ENCODE data around the gene NPTX1.

NPTX1 gene

DNA sequence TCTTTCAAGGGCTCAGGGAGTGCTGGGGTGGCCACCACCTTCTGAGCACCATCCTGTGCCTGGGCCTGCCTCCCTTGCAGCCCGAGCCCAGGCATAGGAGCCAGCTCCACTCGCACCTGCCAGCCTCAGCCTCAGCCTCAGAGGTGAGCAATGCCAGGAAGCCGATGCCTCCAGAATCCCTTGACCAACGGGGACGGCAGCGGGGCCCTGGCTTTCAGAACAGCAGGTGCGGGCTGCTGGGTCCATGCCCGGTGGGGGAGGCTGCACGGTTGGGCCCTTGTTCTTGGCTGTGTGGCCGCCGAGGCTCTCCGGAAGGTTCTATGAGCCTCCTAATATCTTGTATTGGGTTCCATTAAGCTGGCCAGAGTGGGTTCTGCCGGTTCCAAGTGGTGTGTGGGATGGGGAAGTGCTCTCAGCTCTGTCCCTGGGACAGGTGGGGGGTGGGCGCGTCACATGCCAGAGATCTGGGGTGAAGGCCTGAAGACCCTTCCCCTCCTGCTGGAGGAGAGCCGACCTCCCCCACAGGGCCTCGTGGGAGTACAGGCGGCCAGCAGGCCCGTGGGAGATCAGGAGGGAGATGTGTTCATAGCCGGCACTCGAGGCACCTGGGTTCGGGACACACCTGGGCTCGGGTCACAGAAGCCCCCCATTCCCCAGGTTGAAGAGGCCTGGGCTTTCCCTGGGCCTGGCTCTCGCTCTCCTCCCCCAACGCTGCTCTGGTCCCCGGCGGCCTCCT lies 27.0 kb downstream of the NPTX1 start:
- H3K4me1 ChIP-seq = peaks cover 8 to 28% (median 24%) of the 10 kb centered on the region in 10 experiments; a peak in 19 of 20 replicates

DNA sequence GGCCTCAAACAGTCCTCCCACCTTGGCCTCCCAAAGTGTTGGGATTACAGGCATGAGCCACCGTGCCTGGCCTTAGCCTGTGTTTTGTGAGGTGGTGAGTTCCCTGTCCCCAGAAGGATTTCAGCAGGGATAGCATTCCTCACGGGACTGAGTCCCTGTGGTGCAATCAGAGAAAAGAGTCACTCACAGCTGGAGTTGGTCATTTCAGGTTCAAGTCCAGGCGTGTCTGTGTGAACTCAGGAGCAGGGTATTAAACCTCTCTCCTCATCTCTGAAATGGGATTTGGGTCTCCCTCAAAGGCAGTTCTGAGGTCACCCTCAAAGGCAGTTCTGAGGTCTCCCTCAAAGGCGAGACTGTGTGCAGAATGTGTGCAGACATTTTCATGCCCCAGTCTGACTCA lies 28.6 kb downstream of the NPTX1 start:
- Histone ChIP-seq H3K4me1 (peaks cover 0 to 14% (median 12%) of the 10 kb centered on the region in 10 experiments; a peak in 12 of 20 replicates), H3K9me3 (replicated peaks in 1 of 11) (no peaks in the 10 kb centered on the region), H3K36me3 (no peaks in the 10 kb centered on the region), H3K27me3 (peaks cover 0 to 23% (median 0%) of the 10 kb centered on the region in 11 experiments; a peak in 10 of 22 replicates), H3K4me3 (no peak overlapping the region), H3K9ac (no peak overlapping the region), H3K27ac (no peak overlapping the region), H3K4me2 (no peak overlapping the region), H4K20me1 (peaks cover 0 to 28% (median 0%) of the 10 kb centered on the region in 11 experiments; a peak in 5 of 22 replicates)
- TF ChIP-seq Cebpa-rat (IDR thresholded peaks at IDR 0.05) = no peak

More for the DNA sequence above, 27.0 kb downstream of the NPTX1 start:
- Histone ChIP-seq H3K4me3 (no peak overlapping the region), H3K27ac (no peak overlapping the region), H4K20me1 (peaks cover 0 to 23% (median 0%) of the 10 kb centered on the region in 11 experiments; a peak in 4 of 22 replicates), H3K9me3 (replicated peaks in 1 of 11) (no peaks in the 10 kb centered on the region), H3K27me3 (peaks cover 0 to 11% (median 0%) of the 10 kb centered on the region in 11 experiments; a peak in 7 of 22 replicates), H3K36me3 (no peaks in the 10 kb centered on the region), H3K9ac (no peak overlapping the region), H3K4me2 (no peak overlapping the region)
- TF ChIP-seq Cebpa-rat (IDR thresholded peaks at IDR 0.05) = no peak

DNA sequence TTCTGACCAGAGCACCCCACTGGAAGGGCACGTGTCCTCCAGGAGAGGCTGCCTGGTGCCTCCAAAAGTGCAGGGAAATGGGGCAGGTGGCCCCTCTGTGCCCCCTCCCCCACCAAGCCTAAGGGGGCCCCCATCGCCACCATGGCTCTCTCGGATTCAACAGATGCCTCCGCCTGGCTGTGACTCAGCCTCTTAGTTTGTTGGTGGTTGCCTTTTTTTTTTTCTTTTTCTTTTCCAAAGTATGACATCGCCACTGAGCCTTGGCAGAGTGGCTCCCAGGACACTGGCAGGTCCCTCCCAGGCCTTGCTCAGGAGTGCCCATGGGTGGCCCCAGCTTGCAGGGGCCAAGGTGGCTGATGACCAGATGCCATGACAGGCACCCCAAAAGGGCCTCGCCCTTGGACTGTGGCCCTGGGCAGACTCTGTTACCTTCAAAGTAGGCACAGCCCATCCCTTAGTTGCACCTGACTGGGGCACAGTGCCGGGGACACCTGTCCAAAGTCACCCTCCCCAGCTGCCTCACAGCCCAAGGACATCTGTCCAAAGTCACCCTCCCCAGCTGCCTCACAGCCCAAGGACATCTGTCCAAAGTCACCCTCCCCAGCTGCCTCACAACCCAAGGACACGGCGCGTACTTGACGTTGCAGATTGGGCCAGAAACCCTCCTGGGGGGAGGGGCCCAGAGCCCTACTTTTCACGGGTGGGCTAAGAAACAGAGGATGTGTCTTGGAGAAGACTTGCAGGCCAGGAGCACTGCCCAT lies 29.6 kb downstream of the NPTX1 start:
- no peak overlapping the region for H3K27ac ChIP-seq
- no peak overlapping the region for H3K4me2 ChIP-seq
- no peak overlapping the region for H3K4me3 ChIP-seq
- no peak overlapping the region for H3K9ac ChIP-seq
- peaks cover 0 to 23% (median 5%) of the 10 kb centered on the region in 11 experiments; a peak in 10 of 22 replicates for H3K27me3 ChIP-seq
- H3K4me1 ChIP-seq = peaks cover 0 to 6% (median 2%) of the 10 kb centered on the region in 10 experiments; a peak in 12 of 20 replicates
- no peaks in the 10 kb centered on the region for H3K9me3 ChIP-seq (replicated peaks in 1 of 11)
- no peak for TF ChIP-seq Cebpa-rat (IDR thresholded peaks at IDR 0.05)
- H4K20me1 ChIP-seq = peaks cover 0 to 34% (median 6%) of the 10 kb centered on the region in 11 experiments; a peak in 10 of 22 replicates
- no peaks in the 10 kb centered on the region for H3K36me3 ChIP-seq

DNA sequence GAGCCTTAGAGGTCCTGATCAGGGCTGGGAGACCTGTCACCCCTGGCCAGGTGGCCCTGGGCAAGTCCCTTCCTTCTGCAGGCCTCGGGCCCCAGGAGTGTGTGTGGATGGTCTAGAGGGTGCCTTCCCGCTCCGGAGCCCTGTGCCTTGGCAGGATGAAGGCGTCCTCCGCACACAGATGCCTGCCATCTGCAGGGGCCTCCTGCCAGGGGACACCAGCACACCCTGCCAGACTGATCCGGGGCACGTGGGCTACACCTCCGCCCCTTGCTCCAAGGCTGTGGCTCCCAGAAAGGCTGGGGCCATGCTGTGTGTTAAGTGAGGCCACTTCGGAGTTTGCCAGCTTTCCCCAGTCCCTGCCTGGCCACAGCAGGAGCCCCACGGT lies 30.7 kb downstream of the NPTX1 start:
- no peak for TF ChIP-seq Cebpa-rat (IDR thresholded peaks at IDR 0.05)
- Histone ChIP-seq H3K36me3 (no peaks in the 10 kb centered on the region), H3K9ac (no peak overlapping the region), H3K9me3 (replicated peaks in 1 of 11) (no peaks in the 10 kb centered on the region), H3K4me2 (no peak overlapping the region), H3K4me3 (no peak overlapping the region), H3K27ac (no peak overlapping the region), H4K20me1 (peaks cover 0 to 42% (median 16%) of the 10 kb centered on the region in 11 experiments; a peak in 11 of 22 replicates), H3K27me3 (peaks cover 0 to 23% (median 5%) of the 10 kb centered on the region in 11 experiments; a peak in 10 of 22 replicates), H3K4me1 (no peaks in the 10 kb centered on the region)

DNA sequence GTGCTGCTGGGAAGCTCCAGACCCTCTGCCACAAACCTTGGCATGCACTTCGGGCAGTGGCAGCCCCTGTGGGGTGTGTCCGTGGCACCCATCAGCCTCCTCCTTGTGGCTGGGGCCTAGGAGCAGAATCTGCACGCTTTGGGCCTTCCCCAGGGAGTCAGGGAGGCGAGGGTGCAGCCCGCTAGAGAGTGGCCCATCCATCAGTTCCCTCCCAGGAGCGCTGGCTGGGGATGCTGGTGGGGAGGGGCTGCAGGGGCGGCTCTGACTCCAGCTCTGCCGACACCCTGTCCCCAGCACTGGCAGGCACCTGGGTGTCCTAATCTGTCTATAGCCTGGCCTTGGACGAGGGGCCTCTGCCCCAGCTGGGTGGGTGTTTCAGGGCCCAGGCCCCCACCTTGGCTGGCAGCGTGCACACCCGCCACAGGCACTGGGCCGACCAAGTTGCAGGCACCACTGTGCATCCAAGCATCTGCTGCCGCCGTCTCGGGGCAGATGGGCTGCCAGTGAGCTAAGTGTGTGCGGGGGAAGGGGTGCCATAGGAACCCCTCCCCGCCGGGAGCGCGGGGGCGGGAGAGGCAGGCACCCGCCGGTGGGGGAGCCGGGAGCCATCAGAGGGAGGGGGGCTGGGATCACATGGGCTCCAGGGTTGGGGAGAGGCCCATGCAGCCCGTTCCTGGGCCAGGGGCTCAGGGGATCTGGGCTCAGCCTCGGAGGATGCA lies 31.2 kb downstream of the NPTX1 start:
- Histone ChIP-seq H3K4me3 (no peak overlapping the region), H3K4me2 (no peak overlapping the region), H3K36me3 (no peaks in the 10 kb centered on the region), H3K4me1 (no peaks in the 10 kb centered on the region), H3K9ac (no peak overlapping the region), H3K9me3 (replicated peaks in 1 of 11) (no peaks in the 10 kb centered on the region), H4K20me1 (peaks cover 0 to 42% (median 16%) of the 10 kb centered on the region in 11 experiments; a peak in 11 of 22 replicates), H3K27me3 (peaks cover 0 to 23% (median 5%) of the 10 kb centered on the region in 11 experiments; a peak in 10 of 22 replicates), H3K27ac (no peak overlapping the region)
- TF ChIP-seq Cebpa-rat (IDR thresholded peaks at IDR 0.05) = no peak

DNA sequence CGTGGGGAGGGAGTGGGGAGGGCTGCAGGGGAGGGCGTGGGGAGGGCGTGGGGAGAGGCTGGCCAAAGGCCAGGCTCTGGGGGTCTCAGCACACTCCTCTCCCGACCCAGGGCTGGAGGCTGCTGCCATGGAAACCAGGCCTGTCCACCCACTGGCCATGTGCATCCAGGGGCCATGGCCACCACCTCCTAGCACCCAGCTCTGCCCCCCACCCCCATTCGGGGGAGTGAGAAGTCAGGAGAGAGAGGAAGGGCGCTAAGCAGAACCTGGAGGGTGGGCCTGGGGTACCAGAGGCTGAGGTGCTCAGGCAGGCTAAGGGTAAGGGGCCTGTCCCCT lies 31.8 kb downstream of the NPTX1 start:
- H3K36me3 ChIP-seq = no peaks in the 10 kb centered on the region
- H3K27me3 ChIP-seq = peaks cover 0 to 23% (median 5%) of the 10 kb centered on the region in 11 experiments; a peak in 10 of 22 replicates
- H3K4me2 ChIP-seq = no peak overlapping the region
- H3K9me3 ChIP-seq (replicated peaks in 1 of 11) = no peaks in the 10 kb centered on the region
- no peaks in the 10 kb centered on the region for H3K4me1 ChIP-seq
- H3K4me3 ChIP-seq = no peak overlapping the region
- no peak overlapping the region for H3K27ac ChIP-seq
- peaks cover 0 to 46% (median 20%) of the 10 kb centered on the region in 11 experiments; a peak in 12 of 22 replicates for H4K20me1 ChIP-seq
- TF ChIP-seq Cebpa-rat (IDR thresholded peaks at IDR 0.05) = no peak
- no peak overlapping the region for H3K9ac ChIP-seq

DNA sequence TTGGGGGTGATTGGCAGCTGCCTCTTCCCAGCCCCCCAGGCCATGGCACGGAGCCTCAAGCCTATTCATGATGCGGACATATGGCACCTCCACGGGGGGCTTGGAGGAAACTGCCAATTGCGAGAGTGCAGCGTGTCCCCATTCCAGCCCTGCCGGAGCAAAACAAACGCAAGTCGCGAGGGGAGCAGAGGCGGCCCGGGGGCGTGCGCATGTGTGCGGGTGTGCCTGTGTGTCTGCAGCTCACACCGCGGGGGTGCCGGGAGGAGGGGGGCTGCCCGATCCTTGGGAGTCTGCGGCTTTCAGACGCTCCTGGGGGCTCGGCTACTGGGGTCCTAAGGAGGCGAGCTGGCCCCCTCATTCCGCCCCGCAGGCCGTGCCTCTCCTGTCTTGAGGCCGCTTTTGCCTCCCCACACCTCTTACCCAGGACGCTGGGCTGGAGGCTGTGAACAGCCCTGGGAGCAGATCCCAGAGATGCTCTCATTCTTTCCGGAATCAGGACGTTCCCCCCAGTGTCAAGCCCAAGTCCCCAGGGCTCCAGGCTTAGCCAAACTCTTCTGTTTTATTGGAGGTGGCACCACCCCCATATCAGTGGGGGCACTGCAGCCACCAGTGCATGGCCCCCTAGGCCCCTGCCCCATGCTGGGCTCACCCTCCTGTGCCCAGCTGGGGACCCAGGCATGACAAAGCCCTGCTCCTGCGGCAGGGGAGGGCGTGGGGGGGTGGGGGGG lies 32.3 kb downstream of the NPTX1 start:
- Histone ChIP-seq H3K4me3 (no peak overlapping the region), H3K4me1 (no peaks in the 10 kb centered on the region), H3K4me2 (no peak overlapping the region), H3K36me3 (no peaks in the 10 kb centered on the region), H4K20me1 (peaks cover 0 to 51% (median 24%) of the 10 kb centered on the region in 11 experiments; a peak in 12 of 22 replicates), H3K27ac (no peak overlapping the region), H3K9me3 (replicated peaks in 1 of 11) (no peaks in the 10 kb centered on the region), H3K27me3 (peaks cover 0 to 23% (median 5%) of the 10 kb centered on the region in 11 experiments; a peak in 10 of 22 replicates), H3K9ac (no peak overlapping the region)
- no peak for TF ChIP-seq Cebpa-rat (IDR thresholded peaks at IDR 0.05)

DNA sequence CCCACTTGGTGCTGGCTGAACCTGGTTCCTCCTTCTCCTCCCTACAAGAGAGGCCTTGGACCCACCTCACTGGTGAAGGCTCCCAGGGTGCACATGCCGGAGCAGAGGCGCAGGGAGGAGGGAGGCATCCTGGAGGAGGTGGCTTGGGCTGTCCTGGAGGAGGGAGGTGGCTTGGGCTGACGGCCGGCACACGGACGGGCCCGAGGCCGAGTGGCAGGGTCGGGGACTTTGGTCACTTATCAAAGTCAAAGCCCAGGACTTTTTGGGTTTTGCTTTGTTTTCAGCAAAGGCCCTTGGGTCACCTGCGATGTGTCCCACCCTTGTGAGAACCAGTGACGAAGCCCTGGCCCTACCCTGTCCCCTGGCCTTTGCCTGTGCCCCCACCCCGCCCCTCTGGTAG lies 32.9 kb downstream of the NPTX1 start:
- Histone ChIP-seq H3K9me3 (replicated peaks in 1 of 11) (no peaks in the 10 kb centered on the region), H3K4me3 (no peak overlapping the region), H3K4me2 (no peak overlapping the region), H3K9ac (no peak overlapping the region), H4K20me1 (peaks cover 0 to 57% (median 25%) of the 10 kb centered on the region in 11 experiments; a peak in 12 of 22 replicates), H3K4me1 (no peaks in the 10 kb centered on the region), H3K27ac (no peak overlapping the region), H3K27me3 (peaks cover 0 to 22% (median 5%) of the 10 kb centered on the region in 11 experiments; a peak in 10 of 22 replicates), H3K36me3 (no peaks in the 10 kb centered on the region)
- TF ChIP-seq Cebpa-rat (IDR thresholded peaks at IDR 0.05) = no peak
